ENCODE measurements around the gene FADS2.

The FADS2 gene

GRCh38 chr11:61864814-61865775 is 37.0 kb downstream of the FADS2 start:
- no peaks in the 10 kb centered on the region for H3K27me3 ChIP-seq
- no peaks in the 10 kb centered on the region for H3K9me3 ChIP-seq
- no peak for DNase-seq
- H3K4me3 ChIP-seq (ENCODE audit: low read depth, low read length) = no peak overlapping the region
- no peak for TF ChIP-seq CTCF (IDR thresholded peaks at IDR 0.05; ENCODE audit: low read depth, low read length)
- no peaks in the 10 kb centered on the region; the same call in 1 of the 2 replicates for H3K36me3 ChIP-seq
- no peaks in the 10 kb centered on the region; the same call in 1 of the 2 replicates for H3K4me1 ChIP-seq

- no peaks in the 10 kb centered on the region; the same call in 1 of the 2 replicates for H3K4me1 ChIP-seq
- no peak overlapping the region for H3K4me3 ChIP-seq (ENCODE audit: low read depth, low read length)
- H3K9me3 ChIP-seq = no peaks in the 10 kb centered on the region
- TF ChIP-seq CTCF (IDR thresholded peaks at IDR 0.05; ENCODE audit: low read depth, low read length) = no peak
- no peak for DNase-seq
- no peaks in the 10 kb centered on the region for H3K27me3 ChIP-seq
- H3K36me3 ChIP-seq = no peaks in the 10 kb centered on the region
Measured at GRCh38 chr11:61866231-61866957, 38.3 kb downstream of the FADS2 start.

- Histone ChIP-seq H3K36me3 (no peaks in the 10 kb centered on the region), H3K4me1 (no peaks in the 10 kb centered on the region; the same call in 1 of the 2 replicates), H3K9me3 (no peaks in the 10 kb centered on the region), H3K27me3 (no peaks in the 10 kb centered on the region), H3K4me3 (ENCODE audit: low read depth, low read length) (no peak overlapping the region)
- DNase-seq = no peak
- TF ChIP-seq CTCF (IDR thresholded peaks at IDR 0.05; ENCODE audit: low read depth, low read length) = no peak
Measured at GRCh38 chr11:61866958-61867343, 38.9 kb downstream of the FADS2 start.

GRCh38 chr11:61868571-61869428 is 40.7 kb downstream of the FADS2 start:
- Histone ChIP-seq H3K27me3 (no peaks in the 10 kb centered on the region), H3K4me3 (ENCODE audit: low read depth, low read length) (no peak overlapping the region), H3K4me1 (no peaks in the 10 kb centered on the region; the same call in 1 of the 2 replicates), H3K9me3 (no peaks in the 10 kb centered on the region), H3K36me3 (no peaks in the 10 kb centered on the region)
- TF ChIP-seq CTCF (IDR thresholded peaks at IDR 0.05; ENCODE audit: low read depth, low read length) = no peak
- DNase-seq = no peak

- TF ChIP-seq CTCF (IDR thresholded peaks at IDR 0.05; ENCODE audit: low read depth, low read length) = no peak
- Histone ChIP-seq H3K27me3 (no peaks in the 10 kb centered on the region), H3K9me3 (no peaks in the 10 kb centered on the region), H3K36me3 (no peaks in the 10 kb centered on the region), H3K4me3 (ENCODE audit: low read depth, low read length) (no peak overlapping the region), H3K4me1 (no peaks in the 10 kb centered on the region; the same call in 1 of the 2 replicates)
- DNase-seq = no peak
Measured at GRCh38 chr11:61869429-61869707, 41.3 kb downstream of the FADS2 start.
